B cell (primary cell): Measurements from ENCODE around the gene SMIM7. TPM values are rescaled to one million over a fixed set of nuclear protein-coding genes. Genes with fewer than 3 reads are reported as not detected.
"Not testable (repeated sequence)": the region's sequence is repeated elsewhere in the genome, so short reads cannot be mapped to it uniquely, and the experiment has no call there.

Source experiments
- ATAC-seq: fragments of 200-7000 bp; cut with Tn5 transposase; one replicate; pipeline ENCODE4 v1.10.0; 2021; ENCODE audit warnings: low read depth, mild to moderate bottlenecking, moderate number of reproducible peaks, moderate library complexity
- CTCF ChIA-PET: fragments of 350-600 bp; sonication (Branson Sonifier 250); formaldehyde crosslinking; loops from one replicate; lab custom pipeline; 2021; ENCODE audit warnings: antibody characterized with exemption, inconsistent platforms; lab: Charles Lee
- POLR2A ChIA-PET: fragments of 350-600 bp; sonication (Branson Sonifier 250); formaldehyde crosslinking; loops from one replicate; lab custom pipeline; 2021; ENCODE audit warnings: antibody characterized with exemption; lab: Charles Lee
- DNase-seq: peaks from one replicate; pipeline ENCODE4 v3.0.0; 2013
- H2AFZ ChIP-seq: 2 replicates; pipeline ENCODE4 v1.6.1; 2012; ENCODE audit warnings: mild to moderate bottlenecking, low read depth, low read length; ENCODE audit not compliant: insufficient read depth, poor library complexity, severe bottlenecking
- H3K27ac ChIP-seq, 2 donors: 1 replicate in 1 of 2; 2 replicates in 1 of 2; pipeline ENCODE4 v1.5.1; 2012 to 2013; ENCODE audit warnings: low read length in 2 of 2, mild to moderate bottlenecking in 2 of 2, moderate library complexity in 1 of 2
- H3K27me3 ChIP-seq, 4 experiments: fragments of 200-600 bp in 1 of 4; sonication (generic) in 1 of 4; replicated peaks in 1 of 4; 1 replicate in 2 of 4; 2 replicates in 2 of 4; pipeline versions ENCODE4 v1.6.1 to v1.7.0; 2013 to 2016; ENCODE audit warnings: low read length in 3 of 4, mild to moderate bottlenecking in 2 of 4, mixed read lengths in 1 of 4, moderate library complexity in 1 of 4; ENCODE audit not compliant: insufficient read depth in 4 of 4, control insufficient read depth in 3 of 4; ENCODE audit errors: control extremely low read depth in 1 of 4
- H3K36me3 ChIP-seq, 2 experiments: replicated peaks in 1 of 2; 1 replicate in 1 of 2; 2 replicates in 1 of 2; pipeline versions ENCODE4 v1.6.1 to v1.7.1; 2013; ENCODE audit warnings: low read length in 1 of 2; ENCODE audit not compliant: insufficient read depth in 2 of 2, control insufficient read depth in 1 of 2; ENCODE audit errors: control extremely low read depth in 1 of 2, extremely low read depth in 1 of 2
- H3K4me1 ChIP-seq, 2 donors: fragments of 200-600 bp in 1 of 2; sonication (generic) in 1 of 2; 1 replicate in 1 of 2; 2 replicates in 1 of 2; pipeline versions ENCODE4 v1.5.1 to v1.6.1; 2013 to 2017; ENCODE audit warnings: low read length in 2 of 2; ENCODE audit not compliant: control insufficient read depth in 2 of 2, insufficient read depth in 2 of 2
- H3K4me2 ChIP-seq: replicated peaks from 2 replicates; pipeline ENCODE3; 2012; ENCODE audit warnings: mild to moderate bottlenecking, low read depth, low read length; ENCODE audit not compliant: poor library complexity, severe bottlenecking
- H3K4me3 ChIP-seq, 5 experiments: fragments of 200-600 bp in 1 of 5; sonication (generic) in 1 of 5; 1 replicate in 3 of 5; 2 replicates in 2 of 5; pipeline versions ENCODE4 v1.5.1 to v1.7.0; 2011 to 2016; ENCODE audit warnings: low read length in 4 of 5, mild to moderate bottlenecking in 4 of 5, low read depth in 2 of 5, control low read depth in 1 of 5, moderate library complexity in 1 of 5; ENCODE audit not compliant: insufficient read depth in 1 of 5; ENCODE audit errors: control extremely low read depth in 1 of 5, extremely low read depth in 1 of 5
- H3K79me2 ChIP-seq: fragments of 200-600 bp; sonication (generic); one replicate; pipeline ENCODE4 v1.6.0; 2016; ENCODE audit warnings: low read length; ENCODE audit not compliant: control insufficient read depth, insufficient read depth
- H3K9ac ChIP-seq: fragments of 200-600 bp; sonication (generic); 2 replicates; pipeline ENCODE4 v1.6.1; 2017; ENCODE audit warnings: mild to moderate bottlenecking, low read length, moderate library complexity
- H3K9me3 ChIP-seq, 3 donors: one replicate each; pipeline versions ENCODE4 v1.6.1 to v1.7.1; 2013; ENCODE audit warnings: low read length in 2 of 3; ENCODE audit not compliant: control insufficient read depth in 2 of 3, insufficient read depth in 1 of 3; ENCODE audit errors: control extremely low read depth in 1 of 3
- H4K20me1 ChIP-seq: 2 replicates; pipeline ENCODE4 v1.6.0; 2012; ENCODE audit warnings: mild to moderate bottlenecking, low read length; ENCODE audit not compliant: insufficient read depth, control insufficient read depth, poor library complexity, severe bottlenecking
- H3K27ac Mint-ChIP-seq: one replicate; pipeline ENCODE4 v1.8.0; 2021; ENCODE audit warnings: mixed read lengths
- H3K27me3 Mint-ChIP-seq: one replicate; pipeline ENCODE4 v1.8.0; 2021; ENCODE audit warnings: mixed read lengths
- H3K4me1 Mint-ChIP-seq: one replicate; pipeline ENCODE4 v1.8.0; 2021; ENCODE audit warnings: mixed read lengths
- H3K4me3 Mint-ChIP-seq: one replicate; pipeline ENCODE4 v1.8.0; 2021; ENCODE audit warnings: mixed read lengths
- H3K9me3 Mint-ChIP-seq: one replicate; pipeline ENCODE4 v1.8.0; 2022; ENCODE audit warnings: mixed read lengths; ENCODE audit not compliant: insufficient read depth
- CTCF ChIP-seq: fragments of 200-600 bp; IDR thresholded peaks from one replicate; pipeline ENCODE4 v1.8.0; 2022; ENCODE audit warnings: antibody characterized with exemption, mild to moderate bottlenecking
- EZH2 ChIP-seq: IDR thresholded peaks from 2 replicates; pipeline ENCODE4 v1.6.1; 2012; ENCODE audit warnings: borderline replicate concordance, low read depth, mild to moderate bottlenecking, moderate library complexity, low read length; ENCODE audit not compliant: insufficient read depth, poor library complexity, severe bottlenecking
- WGBS: methylation state at CpG from one replicate; pipeline ENCODE4 v1.1.5; 2013; ENCODE audit warnings: missing lambda C conversion rate; ENCODE audit not compliant: insufficient coverage; 5-methylcytosine and 5-hydroxymethylcytosine counted together
- intact Hi-C: fragments of 100-400 bp; cut with micrococcal nuclease; formaldehyde crosslinking; loops from one replicate; pipeline ENCODE4 v1.10.0; 2022
- polyA plus RNA-seq: library from polyadenylated mRNA; depleted of rRNA; stranded (reverse); fragments of >200 nt; gene quantifications from 2 replicates; pipeline ENCODE4 v1.2.3, GENCODE V29; 2012
- total RNA-seq, 2 donors: library from RNA; stranded (reverse); fragments of 120-200 nt in 1 of 2; gene quantifications; 1 replicate in 1 of 2; 2 replicates in 1 of 2; pipeline versions ENCODE4 v1.2.3 to v1.2.4, GENCODE V29; 2013 to 2022

The SMIM7 gene
- total and polyA plus RNA-seq, 2 donors (not counting 1 experiment from before 2014, with no cell fraction given): 54.7 to 133 TPM

DNA sequence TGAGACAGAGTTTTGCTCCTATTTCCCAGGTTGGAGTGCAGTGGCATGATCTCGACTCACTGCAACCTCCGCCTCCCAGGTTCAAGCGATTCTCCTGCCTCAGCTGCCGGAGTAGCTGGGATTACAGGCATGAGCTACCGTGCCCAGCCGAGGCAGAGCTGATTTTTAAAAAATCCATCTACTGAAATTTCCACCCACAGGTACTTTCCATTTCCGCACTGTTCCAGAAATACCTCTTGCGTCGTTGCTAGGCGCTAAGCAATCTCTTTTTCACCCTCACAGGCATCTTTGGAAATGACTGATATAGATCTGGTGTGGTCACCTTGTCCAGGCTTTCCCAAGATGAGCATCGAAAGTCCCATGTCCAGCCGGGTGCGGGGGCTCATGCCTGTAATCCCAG lies 10.3 kb upstream of the SMIM7 start:
- Histone ChIP-seq H3K27ac (no peak overlapping the region), H3K4me3 (no peak overlapping the region), H3K27me3 (no peaks in the 10 kb centered on the region), H3K79me2 (peaks cover 4% of the 10 kb centered on the region), H3K9me3 (no peaks in the 10 kb centered on the region), H3K4me1 (no peaks in the 10 kb centered on the region), H2AFZ (no peak overlapping the region), H3K9ac (no peak overlapping the region), H3K36me3 (peaks cover 0 to 3% of the 10 kb centered on the region in 2 experiments), H4K20me1 (no peaks in the 10 kb centered on the region), H3K4me2 (no peak overlapping the region)
- ATAC-seq (no peak), DNase-seq (no peak)
- Mint-ChIP-seq H3K9me3 (no peaks in the 10 kb centered on the region), H3K4me3 (no peak overlapping the region), H3K27me3 (no peaks in the 10 kb centered on the region), H3K27ac (no peak overlapping the region), H3K4me1 (no peaks in the 10 kb centered on the region)
- POLR2A ChIA-PET: no interaction called here
- intact Hi-C loops: no loop called here
- TF ChIP-seq EZH2 (no peak), CTCF (no peak)
- CTCF ChIA-PET: interaction anchor here (0.6 kb wide), 1 partner anchor 396 kb away, joined by 4 read pairs; no protein-coding TSS in a partner anchor
- WGBS: over 99% methylated on average over 10 of the region's 13 CpGs

GRCh38 chr19:16668702-16669101 lies 8.8 kb upstream of the SMIM7 start:
- H3K27me3 Mint-ChIP-seq, POLR2A ChIA-PET, DNase-seq, H3K4me1 ChIP-seq, H3K4me1 Mint-ChIP-seq, H3K4me2 ChIP-seq, H3K9ac ChIP-seq, H3K36me3 ChIP-seq, H3K4me3 Mint-ChIP-seq, H4K20me1 ChIP-seq, H3K9me3 Mint-ChIP-seq, CTCF ChIA-PET, intact Hi-C loops, ATAC-seq, H3K27ac Mint-ChIP-seq, H2AFZ ChIP-seq, H3K27ac ChIP-seq, H3K4me3 ChIP-seq, H3K27me3 ChIP-seq, H3K9me3 ChIP-seq, H3K79me2 ChIP-seq: not testable (repeated sequence)
- WGBS: no CpG with 5 or more reads among the region's 4 CpGs
